GM19099 (cell line): ENCODE results near the gene ATP6V1C2.

Experiments used
- POLR2A ChIP-seq: IDR thresholded peaks from 3 replicates; pipeline ENCODE4 v1.6.1; 2011; ENCODE audit warnings: low read depth; ENCODE audit not compliant: insufficient read length; ENCODE audit errors: extremely low read depth

Gene ATP6V1C2, protein sequence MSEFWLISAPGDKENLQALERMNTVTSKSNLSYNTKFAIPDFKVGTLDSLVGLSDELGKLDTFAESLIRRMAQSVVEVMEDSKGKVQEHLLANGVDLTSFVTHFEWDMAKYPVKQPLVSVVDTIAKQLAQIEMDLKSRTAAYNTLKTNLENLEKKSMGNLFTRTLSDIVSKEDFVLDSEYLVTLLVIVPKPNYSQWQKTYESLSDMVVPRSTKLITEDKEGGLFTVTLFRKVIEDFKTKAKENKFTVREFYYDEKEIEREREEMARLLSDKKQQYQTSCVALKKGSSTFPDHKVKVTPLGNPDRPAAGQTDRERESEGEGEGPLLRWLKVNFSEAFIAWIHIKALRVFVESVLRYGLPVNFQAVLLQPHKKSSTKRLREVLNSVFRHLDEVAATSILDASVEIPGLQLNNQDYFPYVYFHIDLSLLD

DNA sequence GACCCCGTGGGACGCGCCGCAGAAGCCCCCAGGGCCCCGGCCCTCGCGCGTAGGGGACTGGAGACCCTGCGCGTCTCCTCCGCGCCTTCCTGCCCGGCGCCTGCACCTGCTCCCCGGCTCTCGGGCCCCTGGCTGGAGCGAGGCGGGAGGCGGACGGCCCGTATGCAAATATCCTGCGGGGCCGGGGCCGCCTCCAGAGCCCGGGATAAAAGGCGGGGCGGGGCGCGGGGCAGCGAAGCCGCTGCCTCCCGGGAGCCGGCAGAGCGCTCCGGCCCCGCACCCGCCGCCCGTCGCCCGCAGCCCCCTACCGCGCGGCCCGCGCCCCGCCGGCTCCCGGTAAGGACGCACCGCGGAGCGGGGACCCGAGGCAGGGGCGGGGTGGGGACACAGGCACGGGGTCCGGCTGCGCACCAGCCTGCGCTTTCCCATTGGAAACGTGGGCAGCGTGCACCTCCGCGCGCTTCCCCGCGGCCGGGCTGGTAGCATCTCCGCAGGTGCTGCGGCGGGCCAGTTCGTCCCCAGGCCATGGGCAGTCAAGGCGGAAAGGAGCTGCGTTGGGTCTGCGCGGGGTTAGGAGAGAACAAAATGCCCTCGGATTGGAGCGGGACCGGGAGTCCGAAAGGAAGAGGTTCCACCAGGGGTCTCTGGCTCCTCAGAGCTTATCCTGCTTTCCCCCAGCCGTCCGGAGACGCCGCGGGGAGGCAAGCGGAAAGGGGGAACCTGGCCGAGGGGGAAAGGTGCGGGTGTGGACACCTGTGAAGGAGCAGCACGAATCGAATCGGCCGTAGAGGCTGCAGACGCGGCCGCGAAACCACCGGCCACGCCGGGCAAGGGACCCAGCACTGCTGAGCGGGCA, at the start of gene ATP6V1C2:
TSS of gene ATP6V1C2 (plus strand) at position 235 of the 856 bp plus-strand sequence. CDS start 1,220 bp downstream, outside the sequence.
- no peak for TF ChIP-seq POLR2A

GRCh38 chr2:10675131-10675530, 46.3 kb upstream of the ATP6V1C2 start:
- no peak for TF ChIP-seq POLR2A

DNA sequence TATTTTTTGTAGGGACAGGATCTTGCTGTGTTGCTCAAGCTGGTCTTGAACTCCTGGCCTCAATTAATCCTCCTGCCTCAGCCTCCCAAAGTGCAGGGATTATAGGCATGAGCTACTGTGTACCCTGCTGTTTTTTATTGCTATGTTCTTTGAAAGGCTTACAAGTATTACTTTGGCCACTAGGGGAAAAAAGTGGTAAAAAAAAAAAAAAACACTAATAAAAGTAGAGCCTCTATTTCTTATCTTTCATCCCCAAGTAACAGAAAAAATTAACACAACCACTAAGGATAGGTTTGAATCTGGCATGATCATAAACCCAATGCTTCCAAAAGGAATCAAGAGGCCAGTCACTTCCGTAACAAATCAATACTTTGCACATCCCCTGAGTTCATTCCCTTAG, 43.2 kb upstream of the ATP6V1C2 start:
- no peak for TF ChIP-seq POLR2A

GRCh38 chr2:10680214-10680613, 41.2 kb upstream of the ATP6V1C2 start:
- TF ChIP-seq POLR2A, result no peak

GRCh38 chr2:10680957-10681356, 40.5 kb upstream of the ATP6V1C2 start:
- TF ChIP-seq POLR2A, result no peak

DNA sequence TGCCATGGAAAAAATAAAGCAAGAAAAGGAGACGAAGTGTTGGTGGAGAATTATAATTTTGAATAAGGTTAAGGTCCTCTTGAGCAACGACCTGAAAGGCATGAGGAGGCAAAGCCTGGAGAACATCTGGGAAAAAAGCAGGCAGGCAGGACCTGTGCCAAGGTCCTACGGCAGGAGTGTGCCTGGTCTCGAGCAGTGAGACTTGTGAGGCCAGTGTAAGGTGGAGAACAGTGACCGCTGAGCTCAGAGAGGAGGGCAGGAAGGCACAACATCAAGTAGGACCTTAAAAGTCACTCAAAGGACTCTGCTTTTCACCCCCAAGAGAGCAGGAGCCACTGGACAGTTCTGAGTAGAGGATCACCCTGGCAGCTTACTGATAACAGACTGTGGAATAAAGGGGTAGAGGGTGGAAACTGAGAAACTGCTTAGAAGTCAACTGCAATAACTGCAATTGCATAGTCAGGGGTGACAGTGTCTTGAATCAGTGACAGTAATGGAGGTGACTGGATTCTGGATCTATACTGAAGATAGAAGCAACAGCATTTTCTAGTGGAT, 35.2 kb upstream of the ATP6V1C2 start:
- no peak for TF ChIP-seq POLR2A

DNA sequence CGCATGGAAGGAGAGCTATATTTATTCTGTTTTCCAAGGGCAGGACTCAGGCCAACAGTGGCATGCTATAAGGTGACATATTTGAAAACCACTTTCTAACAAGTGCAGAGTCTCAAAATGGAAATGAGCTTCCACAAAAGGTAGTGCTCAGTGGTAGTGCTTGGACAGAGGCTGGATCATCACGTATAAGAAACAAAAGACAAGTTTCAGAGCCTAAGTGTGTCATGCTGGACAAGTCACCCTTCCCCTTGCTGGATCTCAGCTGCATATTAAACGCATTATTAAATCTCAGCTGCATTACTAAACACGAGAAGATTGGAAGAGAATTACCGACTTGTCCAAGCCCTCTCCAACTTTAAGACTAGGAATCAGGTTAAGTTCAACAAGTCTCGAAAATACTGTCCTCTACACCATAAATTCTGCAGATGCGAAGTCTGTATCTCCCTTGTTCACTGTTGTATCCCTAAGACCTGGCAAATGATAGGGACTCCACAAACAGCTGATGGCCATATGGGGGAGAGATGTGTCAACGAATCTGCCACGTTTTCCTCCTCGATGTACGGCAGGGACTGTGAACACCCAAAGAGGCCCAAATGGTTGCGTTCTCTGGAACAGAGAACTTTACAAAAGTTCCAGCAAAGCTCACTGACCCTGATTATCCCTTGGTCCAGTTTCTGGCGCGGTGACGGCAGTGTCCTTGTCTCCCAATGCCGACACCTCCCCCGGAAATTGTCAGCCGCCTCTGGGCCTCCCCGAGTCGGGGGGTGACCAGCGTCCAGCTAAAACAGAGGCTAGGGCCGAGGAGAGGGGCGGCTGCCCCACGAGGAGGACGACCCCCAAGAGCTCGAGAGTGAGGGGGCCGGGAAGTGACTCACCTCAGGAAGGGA, 32.3 kb upstream of the ATP6V1C2 start:
- no peak for TF ChIP-seq POLR2A

DNA sequence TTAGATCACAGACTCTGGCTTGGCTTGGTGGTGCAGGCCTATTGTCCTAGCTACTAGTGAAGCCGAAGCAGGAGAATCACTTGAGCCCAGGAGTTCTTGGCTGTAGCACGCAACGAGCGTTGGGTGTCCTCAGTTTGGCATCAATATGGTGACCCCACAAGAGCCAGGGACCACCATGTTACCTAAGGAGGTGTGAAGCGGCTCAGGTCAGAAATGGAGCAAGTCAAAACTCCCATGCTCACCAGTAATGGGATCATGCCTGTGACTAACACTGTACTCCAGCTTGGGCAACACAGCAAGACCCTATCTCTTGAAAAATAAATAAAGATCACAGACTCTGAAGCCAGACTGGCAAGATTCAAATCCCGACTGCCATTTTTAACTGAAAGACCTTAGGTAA, 29.9 kb upstream of the ATP6V1C2 start:
- TF ChIP-seq POLR2A, result no peak

DNA sequence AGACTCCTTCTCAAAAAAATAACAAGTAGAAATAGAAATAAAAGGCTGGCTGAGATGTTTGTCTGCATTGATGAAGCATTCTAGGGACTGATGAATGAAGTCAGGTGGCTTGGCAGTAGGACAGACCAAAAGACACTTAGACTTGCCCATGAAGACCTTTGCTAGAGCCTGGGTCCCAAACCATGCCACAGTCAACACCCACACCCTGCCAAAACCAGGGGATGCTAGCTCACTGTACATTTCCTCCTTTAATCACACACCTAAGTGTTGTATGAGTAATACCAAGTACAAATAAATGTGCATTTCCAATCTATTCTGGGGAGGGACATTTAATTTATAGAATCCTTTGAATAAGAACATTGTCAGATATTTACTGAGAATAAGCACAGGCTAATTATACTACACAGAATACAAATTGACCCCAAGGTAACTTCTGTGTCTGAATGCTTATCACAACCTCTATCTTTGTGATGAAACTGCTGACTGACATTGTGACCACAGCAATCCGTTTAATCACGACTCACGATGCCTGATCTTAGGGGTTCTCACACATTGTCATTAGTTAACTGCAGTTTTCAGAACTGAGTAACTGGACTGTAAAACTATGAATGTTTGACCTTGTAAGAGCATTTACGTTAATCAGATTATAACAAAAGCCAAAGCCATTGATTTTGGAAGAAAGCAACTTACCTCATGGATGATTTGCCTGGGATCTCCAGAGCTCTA, 21.2 kb upstream of the ATP6V1C2 start:
- no peak for TF ChIP-seq POLR2A

DNA sequence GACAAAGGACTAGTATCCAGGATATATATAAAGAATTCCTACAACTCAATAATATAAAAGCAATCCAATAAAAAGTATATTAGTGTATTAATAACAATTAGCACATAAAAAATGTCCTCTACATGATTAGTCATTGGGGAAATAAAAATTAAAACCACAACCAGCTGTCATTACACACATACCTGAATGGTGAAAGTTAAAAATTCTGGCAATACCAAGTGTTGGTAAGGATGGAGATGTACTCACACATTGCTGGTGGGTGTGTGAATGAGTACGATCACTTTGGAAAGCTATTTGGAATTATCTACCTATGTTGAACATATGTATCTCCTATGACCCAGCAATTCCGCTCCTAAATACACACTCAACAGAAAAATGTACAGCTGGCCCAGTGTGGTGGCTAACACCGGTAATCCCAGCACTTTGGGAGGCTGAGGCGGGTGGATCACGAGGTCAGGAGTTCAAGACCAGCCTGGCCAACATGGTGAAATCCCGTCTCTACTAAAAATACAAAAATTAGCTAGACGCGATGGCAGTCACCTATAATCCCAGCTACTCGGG, 17.3 kb upstream of the ATP6V1C2 start:
- TF ChIP-seq POLR2A, result no peak

- TF ChIP-seq POLR2A, result no peak
Measured at GRCh38 chr2:10706033-10706432, 15.4 kb upstream of the ATP6V1C2 start.

GRCh38 chr2:10707831-10708230, 13.6 kb upstream of the ATP6V1C2 start:
- no peak for TF ChIP-seq POLR2A

- TF ChIP-seq POLR2A, result no peak
Measured at GRCh38 chr2:10709290-10709939, 12.0 kb upstream of the ATP6V1C2 start.
